ENCODE data around the gene BACE2.
A peak's percentile ranks its signal among the peaks of the same experiment; 100 is the strongest.
"Not testable (repeated sequence)": the region's sequence is repeated elsewhere in the genome, so short reads cannot be mapped to it uniquely, and the experiment has no call there.

Gene BACE2

DNA sequence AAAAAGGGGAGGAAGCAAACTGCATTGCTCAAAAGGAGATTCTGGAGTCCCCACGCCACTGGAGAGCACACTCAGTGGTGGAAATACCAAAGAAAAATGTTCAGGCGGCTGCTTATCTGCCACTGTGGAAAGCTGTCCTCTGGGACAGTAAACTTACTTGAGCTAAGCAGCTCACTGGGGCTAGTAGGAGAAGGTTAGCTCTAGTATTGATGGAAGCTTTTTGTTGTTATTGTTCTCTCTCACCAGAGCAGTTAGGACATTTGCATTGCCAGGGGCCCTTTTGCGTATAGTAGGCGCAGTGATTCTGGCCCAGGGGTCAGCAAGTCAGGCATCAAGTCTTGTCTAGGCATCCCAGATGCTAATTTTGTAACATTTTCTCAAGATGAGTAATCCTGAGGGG lies 15.6 kb downstream of the BACE2 start:
- DNase-seq: no peak

DNA sequence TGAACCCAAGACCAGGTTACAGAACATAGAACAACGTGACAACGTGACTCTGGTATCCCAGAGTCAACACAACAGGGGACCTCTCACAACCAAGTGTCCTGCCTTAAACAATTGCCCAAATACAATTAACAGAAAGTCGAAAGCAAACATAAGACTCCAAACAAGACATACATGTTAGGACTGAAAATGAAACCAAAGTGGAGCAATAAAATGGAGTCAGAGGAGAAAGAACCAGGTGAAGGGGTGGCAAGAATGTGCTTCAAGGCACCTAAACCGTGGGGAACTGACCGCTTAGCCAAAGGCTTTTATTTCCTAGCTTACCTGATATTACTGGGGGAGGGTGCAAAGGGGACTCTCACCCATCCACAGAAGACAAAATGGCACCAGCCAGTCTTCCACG lies 17.8 kb downstream of the BACE2 start:
- no peak for DNase-seq

DNA sequence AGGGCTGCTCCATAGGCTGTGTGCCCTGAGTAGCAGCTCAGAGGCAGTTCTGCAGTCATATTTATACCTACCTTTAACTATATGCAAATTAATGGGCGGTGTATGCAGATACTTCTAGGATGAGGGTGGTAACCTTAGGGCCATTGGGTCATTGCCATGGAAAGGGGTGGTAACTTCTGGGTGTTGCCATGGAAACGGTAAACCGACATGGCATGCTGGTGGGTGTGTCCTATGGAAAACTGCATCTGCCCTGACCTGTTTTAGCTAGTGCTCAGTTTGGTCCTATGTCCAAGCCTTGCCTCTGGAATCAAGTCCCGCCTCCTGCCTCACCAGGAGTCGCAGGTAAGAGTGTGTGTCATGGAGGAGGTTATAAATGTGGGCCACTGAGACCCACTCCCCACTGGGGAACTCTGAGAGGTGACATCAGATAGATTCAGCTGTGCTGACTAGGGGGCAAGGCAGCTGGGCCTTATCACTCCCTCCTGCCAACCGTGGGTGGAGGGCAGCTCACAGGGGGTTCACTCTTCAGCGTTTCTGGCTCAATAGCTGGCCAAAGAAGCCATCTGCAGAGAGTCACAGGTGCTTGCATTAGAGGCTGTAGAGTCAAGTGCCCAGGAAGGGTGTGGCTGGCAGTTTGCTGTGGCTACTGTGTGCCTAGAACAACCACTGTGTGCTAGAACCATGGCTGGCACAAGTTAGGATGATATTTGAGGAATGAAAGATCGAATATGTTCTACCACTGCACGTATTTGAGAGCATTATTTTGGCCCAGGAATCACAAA lies 19.0 kb downstream of the BACE2 start:
- DNase-seq: no peak

DNA sequence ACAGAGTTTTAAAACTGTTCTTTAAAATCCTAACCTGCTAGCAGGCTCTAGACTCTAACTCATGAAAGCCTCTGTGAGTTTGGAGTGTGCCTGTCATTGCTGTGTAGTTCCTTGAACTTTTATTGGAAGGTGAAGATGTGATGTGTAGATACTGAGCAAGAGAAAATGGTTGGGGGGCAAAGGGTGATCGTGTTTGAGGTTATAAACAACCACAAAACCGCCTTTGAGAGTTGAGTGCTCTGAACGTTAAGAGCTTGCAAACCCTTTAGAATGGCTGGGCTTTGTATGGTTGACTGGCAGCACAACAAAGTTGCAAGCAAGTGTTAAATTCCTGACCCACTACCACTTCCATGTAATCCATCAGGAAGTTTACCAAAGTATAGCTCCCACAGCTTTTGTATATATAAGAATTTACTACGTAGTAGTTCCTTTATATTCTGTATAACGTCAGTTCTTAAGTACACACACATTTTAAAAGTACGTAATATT lies 19.6 kb downstream of the BACE2 start:
- DNase-seq: no peak

DNA sequence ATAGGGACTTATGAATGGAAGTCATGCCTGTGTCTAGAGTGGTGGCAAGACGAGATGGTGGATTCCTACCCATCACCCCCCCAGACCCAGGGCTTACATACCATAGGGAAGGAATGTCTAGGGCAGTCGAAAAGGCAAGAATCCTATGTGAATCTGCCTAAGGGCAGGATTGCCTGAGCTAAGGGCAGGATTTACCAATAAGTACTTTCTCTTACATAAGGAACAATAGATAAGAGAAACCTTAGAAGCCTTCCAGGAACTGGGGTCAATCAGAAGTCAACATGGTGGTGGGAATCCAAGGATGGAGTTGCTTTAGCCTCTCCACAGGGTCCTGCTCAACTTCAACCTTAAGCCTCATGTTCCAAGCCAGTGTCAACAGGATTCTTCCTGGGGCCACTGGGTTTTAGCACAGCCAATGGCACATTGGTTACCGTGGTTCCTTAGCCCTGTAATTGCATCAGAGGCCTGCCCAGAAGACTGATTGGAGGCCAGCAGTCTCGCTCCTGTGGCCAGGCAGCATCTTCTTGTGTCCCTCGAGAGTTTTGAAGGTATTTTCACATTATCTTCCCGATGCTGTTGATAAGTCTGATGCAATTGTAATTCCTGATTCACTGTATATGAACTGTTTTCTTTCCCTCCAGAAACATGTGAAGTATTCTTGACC lies 20.7 kb downstream of the BACE2 start:
- DNase-seq: no peak

DNA sequence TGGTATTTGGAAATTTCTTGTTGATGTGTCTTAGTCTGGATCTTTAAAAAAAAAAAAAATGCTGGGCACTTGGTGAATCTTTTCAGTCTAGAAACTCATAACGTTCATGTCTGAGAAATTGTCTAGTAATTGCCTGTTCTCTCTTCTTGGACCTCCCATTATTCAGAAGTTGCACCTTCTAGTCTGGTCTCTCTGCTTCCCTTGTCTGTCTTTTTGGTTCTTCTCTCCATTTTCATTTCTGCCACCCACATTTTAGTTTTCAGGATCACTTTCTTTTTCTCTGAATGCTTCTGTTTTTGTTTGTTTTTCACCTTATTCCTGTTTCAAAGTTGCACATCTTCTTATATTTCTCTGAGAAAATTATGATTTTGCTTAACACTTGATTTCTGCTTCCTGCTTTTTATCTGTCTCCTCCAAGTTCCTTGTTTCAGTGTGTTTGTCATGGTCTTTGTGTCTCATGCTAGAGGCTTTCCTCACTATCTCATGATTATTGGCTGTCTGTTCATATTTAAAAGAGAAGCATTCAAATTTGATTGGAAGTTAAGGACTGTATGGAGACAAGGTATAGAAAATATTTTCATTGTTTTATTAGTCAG lies 21.3 kb downstream of the BACE2 start:
- DNase-seq: no peak

DNA sequence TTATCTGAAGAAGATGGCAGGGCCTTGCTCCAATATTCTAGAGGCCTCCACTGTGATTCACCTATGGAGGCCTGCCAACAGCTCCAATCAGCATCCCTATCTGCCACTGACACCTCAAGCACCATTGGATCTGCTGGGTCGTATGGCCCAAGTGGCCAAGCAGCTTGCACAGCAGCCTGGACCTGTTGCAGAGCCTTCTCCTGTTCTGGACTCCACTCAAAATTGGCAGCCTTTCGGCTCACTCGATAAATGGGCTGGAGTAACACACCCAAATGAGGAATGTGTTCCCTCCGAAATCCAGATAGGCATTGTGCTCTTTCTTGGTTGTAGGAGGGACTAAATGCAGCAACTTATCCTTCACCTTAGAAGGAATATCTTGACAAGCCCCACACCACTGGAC lies 24.6 kb downstream of the BACE2 start:
- DNase-seq: not testable (repeated sequence)

DNA sequence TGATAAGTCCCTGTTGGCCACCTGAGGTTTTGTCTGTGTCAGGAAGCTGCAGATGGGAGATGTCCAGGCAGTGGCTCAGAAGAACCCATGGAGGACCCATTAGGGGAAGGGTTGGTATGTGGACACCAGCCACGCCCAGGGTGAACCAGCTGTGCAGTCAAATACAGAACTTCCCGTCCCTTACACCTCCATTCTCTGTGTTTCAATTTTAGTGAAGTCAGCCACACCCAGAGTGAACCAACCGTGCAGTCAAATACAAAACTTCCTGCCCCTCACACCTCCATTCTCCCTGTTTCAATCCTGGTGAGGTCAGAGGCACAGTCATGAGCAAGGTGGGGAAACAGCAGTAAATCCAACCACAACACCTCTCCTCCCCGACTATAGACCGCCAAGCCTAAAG lies 27.4 kb downstream of the BACE2 start:
- DNase-seq: no peak

DNA sequence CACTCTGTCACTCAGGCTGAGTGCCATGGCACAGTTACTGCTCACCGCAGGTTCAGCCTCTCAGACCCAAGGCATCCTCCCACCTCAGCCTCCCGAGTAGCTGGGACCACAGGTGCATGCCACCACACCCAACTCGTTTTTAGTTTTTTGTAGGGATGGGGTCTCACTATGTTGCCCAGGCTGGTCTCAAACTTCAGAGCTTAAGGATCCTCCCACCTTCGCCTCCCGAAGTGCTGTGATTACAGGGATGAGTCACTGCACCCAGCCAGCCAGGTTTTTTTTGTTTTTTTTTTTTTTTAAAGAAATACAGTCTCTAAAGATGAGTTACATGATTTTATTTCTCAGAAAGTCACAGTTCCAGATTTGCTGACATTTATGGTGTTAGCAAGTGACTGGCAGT lies 29.0 kb downstream of the BACE2 start:
- DNase-seq: no peak

DNA sequence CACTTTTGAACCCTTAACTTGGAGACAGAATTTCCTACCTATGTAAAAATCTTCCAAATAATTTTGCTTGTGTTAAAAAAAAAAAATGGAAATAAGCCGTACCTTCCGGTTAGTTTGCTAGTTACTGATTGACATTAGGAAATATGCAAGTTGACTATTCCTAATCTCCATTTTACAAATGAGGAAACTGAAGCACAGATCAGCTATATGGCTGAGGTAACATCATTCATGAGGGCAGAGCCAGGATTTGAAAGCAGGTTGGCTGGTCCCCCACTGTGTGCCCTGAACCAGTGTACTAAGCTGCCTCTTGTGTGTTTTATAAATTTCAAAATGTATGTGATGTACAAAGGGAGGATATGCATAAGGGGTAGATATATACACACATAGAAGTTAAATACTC lies 29.6 kb downstream of the BACE2 start:
- DNase-seq: no peak

DNA sequence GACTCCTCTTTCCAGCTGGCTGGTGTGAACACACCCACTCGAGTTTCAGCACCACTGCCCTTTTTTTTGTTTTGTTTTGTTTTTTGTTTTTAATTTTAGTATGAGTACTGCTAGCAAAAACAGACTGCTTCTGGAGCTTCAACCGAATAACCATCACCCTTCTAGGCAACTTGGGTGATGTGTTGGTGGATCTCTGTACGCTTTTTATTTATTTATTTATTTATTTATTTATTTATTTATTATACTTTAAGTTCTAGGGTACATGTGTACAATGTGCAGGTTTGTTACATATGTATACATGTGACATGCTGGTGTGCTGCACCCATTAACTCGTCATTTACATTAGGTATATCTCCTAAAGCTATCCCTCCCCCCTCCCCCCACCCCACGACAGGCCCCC lies 30.7 kb downstream of the BACE2 start:
- DNase-seq: not testable (repeated sequence)

DNA sequence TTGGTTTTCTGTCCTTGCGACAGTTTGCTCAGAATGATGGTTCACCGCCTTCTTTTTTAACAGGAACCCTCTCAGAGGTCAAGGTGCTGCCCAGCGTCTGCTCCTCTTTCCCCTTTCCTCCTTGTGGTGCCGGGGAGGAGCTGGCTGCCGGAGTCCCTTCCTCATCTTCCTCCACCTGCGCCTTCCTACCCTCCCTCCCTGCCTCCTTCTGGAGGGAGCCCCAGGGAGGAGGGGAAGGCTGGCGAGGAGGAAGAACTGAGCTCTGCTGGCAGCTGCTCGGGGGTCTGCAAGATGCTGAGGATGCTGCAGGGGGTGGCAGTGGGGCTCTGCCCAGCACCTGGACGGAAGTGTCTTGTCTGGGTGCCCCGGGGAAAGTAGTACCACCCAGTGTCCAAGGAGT lies 31.2 kb downstream of the BACE2 start:
- no peak for DNase-seq

DNA sequence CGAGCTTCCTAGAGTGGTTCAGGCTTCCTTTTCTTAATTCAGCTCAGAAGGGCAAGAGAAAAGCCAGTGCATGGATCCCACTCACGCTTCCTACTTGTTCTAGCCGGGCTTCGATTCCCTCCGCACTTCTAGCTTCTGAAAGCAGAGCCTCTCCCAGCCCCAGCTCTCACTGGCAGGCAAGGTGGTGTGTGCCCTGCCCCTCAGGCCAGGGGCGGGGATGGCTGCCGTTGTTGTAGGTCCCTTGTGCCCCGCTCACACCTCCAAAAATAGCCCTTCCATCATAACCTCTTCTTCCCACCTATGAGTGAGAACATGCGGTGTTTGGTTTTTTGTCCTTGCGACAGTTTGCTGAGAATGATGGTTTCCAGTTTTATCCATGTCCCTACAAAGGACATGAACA lies 31.6 kb downstream of the BACE2 start:
- DNase-seq: no peak

DNA sequence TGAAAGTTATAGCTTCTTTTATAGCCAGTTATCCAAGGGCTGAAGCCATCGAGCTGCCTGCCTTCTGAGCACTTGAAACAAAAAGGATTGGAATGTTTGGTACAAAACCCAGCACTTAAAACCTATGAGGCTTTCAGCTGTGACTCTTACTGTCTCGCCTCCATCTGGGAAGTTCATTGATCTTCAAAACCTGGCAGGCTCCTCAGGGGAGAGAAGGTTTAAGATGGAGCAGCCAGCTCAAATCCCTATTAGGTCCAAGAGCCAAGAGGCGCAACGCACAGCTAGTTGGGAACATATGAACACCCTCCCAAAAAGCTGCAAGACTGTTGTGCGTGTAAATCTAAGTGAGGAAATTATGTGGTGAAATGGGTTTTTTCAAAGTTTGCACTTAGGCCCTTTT lies 33.4 kb downstream of the BACE2 start:
- no peak for DNase-seq

DNA sequence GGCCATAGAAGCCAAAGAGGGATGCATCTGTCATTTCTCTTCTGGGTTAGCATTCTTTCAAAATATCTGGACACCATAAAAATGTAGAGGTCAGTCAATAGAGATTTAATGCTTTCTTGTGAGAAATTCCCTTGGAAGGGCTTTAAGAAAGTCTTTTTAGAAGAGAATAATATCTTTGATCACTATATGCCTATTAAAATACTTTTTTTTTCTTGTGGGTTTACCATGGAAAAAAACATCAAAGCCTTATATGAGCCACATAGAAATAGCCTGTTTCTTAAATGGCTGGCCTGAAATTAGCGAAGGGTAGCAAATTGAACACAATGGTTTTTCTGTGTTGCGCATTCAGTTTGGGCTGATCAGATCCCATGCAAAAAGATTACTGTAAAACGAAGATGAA lies 36.8 kb downstream of the BACE2 start:
- DNase-seq: no peak

DNA sequence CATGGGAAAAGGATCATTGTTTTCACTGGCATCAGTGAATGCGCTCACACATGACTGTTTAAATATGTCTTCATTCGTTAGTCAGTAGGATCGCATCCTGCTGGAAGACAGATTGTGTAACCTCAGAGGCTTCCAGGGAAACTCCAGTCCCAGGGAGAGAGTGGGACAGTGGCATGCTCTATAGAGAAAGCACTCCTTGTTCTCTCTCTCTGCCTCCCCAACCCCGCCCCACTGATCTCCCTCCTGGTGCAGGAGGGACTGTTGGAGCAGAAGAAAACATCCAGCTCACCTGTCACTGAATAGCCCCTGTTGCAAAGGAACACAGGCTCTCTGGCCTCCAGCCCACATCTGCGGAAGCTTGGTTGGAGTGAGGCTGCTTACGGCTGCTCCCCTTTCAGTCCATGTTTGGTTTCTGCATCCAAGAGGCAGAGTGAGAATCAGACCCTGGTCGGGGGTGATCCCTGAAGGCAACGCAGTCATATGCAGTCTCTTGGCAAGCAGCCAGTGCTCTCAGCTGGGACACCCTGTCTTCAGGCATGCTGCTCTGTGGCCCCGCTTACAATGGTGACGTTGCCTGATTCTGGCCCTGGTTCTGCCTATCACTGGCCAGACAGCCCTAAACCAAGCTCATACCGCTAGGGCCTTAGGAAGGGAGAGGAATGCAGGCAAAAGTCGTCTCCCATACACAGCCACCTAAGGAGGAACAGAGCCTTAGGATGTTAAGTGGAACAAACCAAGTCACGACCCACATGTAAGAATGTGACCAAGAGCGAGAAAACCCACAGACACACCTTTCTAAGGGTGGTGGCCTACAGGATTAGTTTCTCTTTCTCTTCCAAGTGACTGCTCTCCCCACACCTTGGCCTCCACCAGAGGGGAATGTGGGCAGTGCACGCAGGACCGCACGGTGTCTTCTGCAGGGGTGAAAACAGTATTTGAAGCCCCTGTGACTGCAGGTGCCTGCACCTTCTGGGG lies 39.7 kb downstream of the BACE2 start:
- DNase-seq: peak in 33 of 51 donors; percentile 7 to 59 (median 21)

DNA sequence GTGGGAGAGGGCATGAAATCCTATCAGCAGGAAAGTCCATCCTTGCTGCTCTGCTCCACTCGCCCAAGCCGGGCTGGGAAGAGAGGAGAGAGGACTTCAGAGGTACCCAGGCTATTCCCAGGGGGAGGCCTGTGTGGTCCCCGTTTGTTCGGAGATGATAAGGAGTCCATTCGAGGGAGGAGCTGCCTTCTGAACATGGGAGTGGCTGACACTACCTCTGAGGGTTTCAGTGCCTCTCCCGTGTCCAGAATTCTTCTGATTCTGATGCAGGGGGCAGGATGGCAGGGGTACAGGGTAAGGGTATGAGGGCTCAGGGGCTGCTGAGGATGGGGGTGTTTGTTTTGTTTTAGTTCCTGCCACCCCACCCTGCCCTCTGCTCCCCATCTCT lies 40.4 kb downstream of the BACE2 start:
- no peak for DNase-seq

DNA sequence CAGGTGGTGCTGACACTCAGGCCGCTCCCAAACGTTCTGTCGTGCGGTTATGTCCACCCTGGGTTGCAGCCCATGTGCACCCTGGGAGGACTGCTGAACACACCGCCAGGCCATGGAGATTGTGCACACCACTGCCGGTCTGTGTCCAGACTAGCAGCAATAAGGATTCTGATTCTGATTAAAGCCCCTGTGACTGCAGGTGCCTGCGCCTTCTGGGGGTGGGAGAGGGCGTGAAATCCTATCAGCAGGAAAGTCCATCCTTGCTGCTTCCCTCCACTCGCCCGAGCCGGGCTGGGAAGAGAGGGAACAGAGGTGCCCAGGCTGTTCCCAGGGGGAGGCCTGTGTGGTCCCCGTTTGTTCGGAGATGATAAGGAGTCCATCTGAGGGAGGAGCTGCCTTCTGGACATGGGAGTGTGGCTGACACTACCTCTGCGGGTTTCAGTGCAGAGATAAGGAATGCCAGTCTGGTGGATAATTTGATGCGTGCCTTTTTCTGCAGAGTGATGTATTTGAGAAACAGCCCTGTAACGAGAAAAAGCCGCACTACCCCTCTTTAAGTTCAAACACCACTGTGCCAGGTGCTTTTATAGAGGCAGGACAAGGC lies 41.2 kb downstream of the BACE2 start:
- no peak for DNase-seq

DNA sequence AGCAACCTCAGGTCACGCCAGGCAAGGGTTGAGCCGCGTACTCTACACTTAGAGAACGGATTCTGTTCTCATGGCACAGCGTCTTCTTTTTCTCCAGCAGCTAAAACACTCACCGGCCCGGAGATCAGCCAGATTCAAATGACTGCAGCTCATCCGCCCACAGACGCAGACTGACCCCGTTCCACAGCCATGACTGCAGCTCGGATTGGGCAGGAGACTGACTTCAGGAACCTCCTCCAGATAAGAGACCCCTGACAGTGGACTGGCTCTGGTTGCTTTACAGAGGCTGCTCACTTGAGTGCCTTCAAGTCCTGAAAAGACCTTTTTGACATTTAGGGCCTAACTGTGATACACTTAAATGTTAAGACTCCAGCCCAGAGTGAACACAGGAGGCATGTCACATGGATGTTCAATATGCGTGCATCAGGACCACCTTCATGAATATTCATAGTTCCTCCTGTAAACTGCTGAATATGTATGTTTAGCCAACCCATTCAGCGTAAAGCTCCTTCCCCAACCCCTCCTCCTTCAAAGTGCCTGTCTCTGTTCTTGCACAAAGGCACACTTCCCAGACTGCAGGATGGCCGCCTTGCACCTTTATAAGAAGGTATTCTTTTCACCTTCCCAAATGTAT lies 42.6 kb downstream of the BACE2 start:
- no peak for DNase-seq

DNA sequence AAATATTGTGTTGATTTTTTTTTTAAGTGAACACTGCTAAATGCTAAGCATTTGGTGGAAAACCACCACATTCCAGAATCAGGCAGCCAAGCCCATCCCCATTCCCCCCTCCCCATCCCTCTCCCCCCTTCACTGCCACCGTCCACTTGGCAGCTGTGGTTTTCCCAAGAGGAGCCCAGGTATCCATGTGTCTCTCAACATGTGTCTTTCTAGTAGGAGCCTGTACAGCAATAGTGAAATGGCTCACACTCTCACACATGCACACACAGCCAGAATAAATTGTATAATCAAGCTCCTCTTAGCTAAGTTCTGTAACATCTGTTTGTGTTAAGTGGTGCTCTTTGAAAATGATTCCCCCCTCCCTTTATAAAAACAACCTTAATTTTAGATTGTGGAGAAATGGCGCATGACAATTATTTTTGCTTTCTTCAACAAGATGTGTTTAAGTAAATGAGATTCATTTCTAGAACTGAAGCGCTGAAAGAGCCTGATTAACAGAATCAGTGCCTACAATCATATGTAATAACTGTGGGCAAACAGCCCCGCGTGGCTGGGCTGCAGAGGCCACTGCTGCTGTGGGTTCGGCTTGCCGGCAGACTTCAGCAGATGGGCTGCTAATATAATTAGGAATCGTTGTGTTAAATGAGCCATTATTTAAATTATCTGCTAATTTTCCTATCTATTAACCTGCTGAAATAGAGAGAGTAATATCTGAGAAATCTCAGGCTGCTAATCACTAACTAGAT lies 43.3 kb downstream of the BACE2 start:
- DNase-seq: no peak

All from hypothalamus (tissue), 51 donors.